GM06990 (cell line): ENCODE measurements around the gene DLX5.

Source experiments
- DNase-seq: peaks from one replicate; pipeline ENCODE4 v3.0.0-alpha.2; 2011; ENCODE audit not compliant: insufficient read length; ENCODE audit errors: extremely low read depth
- H3K27me3 ChIP-seq: replicated peaks from 2 replicates; pipeline ENCODE4 v1.6.0; 2011; ENCODE audit warnings: low read length; ENCODE audit not compliant: control insufficient read depth, insufficient read depth
- H3K36me3 ChIP-seq: 2 replicates; pipeline ENCODE4 v1.5.1; 2011; ENCODE audit warnings: low read length; ENCODE audit not compliant: control insufficient read depth, insufficient read depth
- H3K4me3 ChIP-seq: replicated peaks from 2 replicates; pipeline ENCODE4 v1.5.1; 2011; ENCODE audit warnings: low read depth, mild to moderate bottlenecking, control low read depth, low read length
- TF ChIP-seq, protein P1 (sequence below): IDR thresholded peaks from 2 replicates; pipeline ENCODE4 v1.5.1; 2011; ENCODE audit warnings: low read length, control low read depth, mild to moderate bottlenecking, inconsistent platforms; ENCODE audit not compliant: insufficient read depth, poor library complexity, severe bottlenecking

The DLX5 gene

DNA sequence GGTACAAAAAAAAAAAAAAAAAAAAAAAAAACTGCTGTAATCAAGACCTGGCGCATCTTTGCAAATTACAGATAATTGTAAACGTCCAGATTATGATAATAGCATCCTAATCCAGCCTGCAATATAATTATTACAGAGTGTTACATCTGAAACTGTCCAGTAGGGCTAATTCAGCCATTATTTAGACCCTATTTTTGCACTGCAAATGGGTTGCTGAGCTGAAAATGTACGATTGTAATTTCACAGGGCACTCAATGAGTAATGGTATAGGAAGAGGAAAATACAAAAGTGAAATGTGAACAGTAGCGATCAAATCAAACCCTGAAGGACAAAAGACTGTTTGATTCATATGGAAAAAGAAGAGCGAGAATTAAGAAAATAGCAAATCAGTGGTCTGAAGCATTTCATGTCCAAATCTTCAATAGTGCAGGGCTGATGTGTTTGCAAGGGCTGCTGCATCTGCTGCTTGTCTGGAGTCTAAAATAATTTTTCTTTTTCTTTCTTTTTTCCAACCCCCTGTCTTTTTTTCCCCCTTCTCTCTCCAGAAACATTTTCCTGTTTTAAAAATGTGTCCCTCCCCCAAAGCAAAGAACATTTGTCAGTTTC, 10.4 kb downstream of the DLX5 start:
- H3K27me3 ChIP-seq, result peaks cover 4% of the 10 kb centered on the region
- no peak overlapping the region for H3K4me3 ChIP-seq
- TF ChIP-seq, protein P1, sequence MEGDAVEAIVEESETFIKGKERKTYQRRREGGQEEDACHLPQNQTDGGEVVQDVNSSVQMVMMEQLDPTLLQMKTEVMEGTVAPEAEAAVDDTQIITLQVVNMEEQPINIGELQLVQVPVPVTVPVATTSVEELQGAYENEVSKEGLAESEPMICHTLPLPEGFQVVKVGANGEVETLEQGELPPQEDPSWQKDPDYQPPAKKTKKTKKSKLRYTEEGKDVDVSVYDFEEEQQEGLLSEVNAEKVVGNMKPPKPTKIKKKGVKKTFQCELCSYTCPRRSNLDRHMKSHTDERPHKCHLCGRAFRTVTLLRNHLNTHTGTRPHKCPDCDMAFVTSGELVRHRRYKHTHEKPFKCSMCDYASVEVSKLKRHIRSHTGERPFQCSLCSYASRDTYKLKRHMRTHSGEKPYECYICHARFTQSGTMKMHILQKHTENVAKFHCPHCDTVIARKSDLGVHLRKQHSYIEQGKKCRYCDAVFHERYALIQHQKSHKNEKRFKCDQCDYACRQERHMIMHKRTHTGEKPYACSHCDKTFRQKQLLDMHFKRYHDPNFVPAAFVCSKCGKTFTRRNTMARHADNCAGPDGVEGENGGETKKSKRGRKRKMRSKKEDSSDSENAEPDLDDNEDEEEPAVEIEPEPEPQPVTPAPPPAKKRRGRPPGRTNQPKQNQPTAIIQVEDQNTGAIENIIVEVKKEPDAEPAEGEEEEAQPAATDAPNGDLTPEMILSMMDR, result no peak
- no peak for DNase-seq
- no peaks in the 10 kb centered on the region for H3K36me3 ChIP-seq

DNA sequence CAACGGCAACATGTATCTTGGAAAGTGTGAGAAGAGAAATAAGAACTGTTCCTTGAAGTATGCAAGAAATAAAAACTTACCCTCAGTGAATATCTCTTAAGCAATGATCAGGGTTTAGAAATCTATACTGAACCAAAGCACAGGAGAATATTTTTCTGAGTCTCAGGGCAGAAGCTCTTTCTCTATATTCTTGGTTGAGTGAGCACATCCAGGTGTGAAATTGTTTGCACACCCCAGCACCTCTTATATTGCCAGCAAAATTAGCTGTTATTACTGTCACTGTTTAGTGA, 10.8 kb downstream of the DLX5 start:
- peaks cover 3% of the 10 kb centered on the region for H3K27me3 ChIP-seq
- no peak overlapping the region for H3K4me3 ChIP-seq
- no peak for DNase-seq
- no peaks in the 10 kb centered on the region for H3K36me3 ChIP-seq
- TF ChIP-seq, protein P1, result no peak

DNA sequence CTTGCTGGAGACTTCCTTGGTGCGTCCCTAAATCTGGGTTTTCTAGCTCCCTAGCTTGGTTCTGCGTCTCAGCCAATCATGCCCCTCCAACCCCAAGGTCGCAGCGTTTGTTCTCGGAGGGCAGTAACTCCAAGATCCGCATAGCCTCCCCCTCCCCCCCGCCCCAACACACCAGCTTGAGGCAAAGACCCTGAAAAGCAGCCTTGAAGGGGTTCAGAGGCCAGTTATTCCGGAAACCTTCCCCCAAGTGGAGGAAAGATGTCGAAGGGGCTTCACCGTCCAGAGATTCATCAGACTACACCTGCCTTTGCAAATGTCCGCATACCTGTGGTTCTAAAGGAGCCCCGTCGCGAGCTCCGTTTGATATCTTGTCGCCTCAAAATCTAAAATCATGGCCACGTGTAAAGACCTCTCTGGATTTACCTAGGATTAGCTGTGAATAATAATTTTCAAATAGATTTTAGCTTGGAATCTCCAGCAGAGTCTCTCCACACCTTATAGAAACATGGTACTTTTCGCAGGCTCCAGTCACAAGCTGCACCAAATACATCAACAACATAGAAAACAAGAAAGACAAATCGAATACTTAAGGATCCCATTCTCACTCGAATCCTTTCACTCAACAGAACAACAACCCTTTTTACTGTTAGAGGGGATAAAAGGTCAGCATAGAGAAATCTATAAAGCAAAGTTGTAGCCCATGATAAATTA, 11.3 kb downstream of the DLX5 start:
- peaks cover 3% of the 10 kb centered on the region for H3K27me3 ChIP-seq
- H3K4me3 ChIP-seq, result no peak overlapping the region
- no peak for DNase-seq
- TF ChIP-seq, protein P1, result no peak
- H3K36me3 ChIP-seq, result no peaks in the 10 kb centered on the region

DNA sequence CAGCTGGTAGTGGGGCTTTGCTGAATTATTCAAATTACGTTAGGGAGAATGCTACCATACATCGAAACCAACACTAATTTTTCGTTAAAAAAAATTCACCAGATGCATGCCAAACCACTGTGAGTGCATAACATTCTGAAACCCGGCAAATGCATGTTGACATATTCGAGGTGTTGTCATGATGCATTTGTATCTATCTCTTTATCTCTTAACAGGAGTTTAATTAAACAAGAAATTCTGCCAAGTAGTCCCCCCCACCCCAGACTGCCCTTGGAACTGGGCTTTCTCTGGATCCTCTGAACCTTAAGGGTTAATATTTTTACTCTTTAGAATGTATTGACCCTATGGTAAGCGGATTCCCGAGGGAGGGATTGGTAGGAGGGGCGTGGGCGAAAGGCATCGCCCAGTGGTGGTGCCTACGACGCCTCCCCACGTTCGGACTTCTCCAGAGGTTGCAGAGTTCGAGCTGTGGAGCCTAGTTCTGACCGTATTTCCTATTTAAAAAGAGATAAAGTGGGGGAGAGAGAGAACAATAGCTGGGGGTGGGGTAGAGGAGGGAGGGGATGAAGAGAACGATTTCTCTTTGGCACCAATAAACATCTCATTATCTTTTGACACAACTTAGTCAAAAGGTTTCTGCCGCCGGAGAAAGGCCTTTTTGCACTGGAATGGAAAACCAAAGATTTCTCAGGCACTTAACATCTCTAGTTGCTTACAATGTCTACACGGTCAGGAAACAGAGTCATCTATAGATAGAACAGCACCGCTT, 12.1 kb downstream of the DLX5 start:
- no peak overlapping the region for H3K4me3 ChIP-seq
- no peak for DNase-seq
- H3K27me3 ChIP-seq, result peaks cover 5% of the 10 kb centered on the region
- TF ChIP-seq, protein P1, result no peak
- no peaks in the 10 kb centered on the region for H3K36me3 ChIP-seq

DNA sequence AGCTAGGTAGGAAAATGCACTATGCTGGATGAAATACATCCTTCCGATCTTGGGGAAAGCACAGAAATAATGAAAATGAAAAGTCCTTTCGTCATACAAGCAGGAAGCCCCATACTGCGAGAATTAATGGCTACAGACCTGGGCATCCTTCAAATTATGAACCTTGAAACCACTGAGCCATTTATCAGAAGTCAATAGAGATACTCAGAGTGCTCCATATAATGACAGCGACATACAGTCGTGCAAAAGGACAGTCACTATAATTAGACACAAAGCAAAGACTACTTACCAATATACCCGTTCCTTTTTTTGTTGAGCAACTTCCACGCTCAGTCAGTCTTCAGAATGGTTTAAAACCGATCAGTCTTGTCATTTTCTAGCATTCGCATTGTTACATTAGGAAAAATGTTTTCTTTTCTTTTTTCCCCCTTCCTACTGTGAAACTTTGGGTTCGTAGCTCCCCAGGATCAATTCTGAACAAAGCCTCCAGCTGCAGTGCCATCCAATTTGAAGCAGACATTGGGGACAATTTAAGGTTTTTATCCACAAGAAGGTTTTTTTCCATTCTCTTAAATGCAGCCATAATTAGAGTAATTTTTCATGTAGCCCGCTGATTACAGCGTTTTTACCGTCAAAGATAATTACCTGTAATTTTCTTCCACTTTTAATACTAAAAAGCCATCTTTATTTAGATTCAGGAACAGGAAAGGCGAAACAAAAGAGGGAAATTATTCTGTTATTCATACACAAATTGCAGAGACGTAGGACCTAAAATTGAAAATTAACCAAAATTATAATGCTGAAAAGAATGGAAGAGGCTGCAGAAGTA, 12.9 kb downstream of the DLX5 start:
- TF ChIP-seq, protein P1, result no peak
- Histone ChIP-seq H3K36me3 (no peaks in the 10 kb centered on the region), H3K4me3 (no peak overlapping the region), H3K27me3 (peaks cover 6% of the 10 kb centered on the region)
- no peak for DNase-seq
